Mucosa of descending colon (tissue), 3 donors: Measurements from ENCODE around the gene ASS1. TPM values are rescaled to one million over a fixed set of nuclear protein-coding genes. Genes with fewer than 3 reads are reported as not detected.

ENCODE experiments used
- ATAC-seq: fragments of 200-7000 bp; cut with Tn5 transposase; one replicate; pipeline ENCODE4 v1.9.1; 2020; ENCODE audit warnings: mild to moderate bottlenecking, moderate library complexity
- DNase-seq, 3 donors: peaks; one replicate each; pipeline ENCODE4 v3.0.0-alpha.2; 2020
- H3K36me3 ChIP-seq: fragments of 200-600 bp; one replicate; pipeline ENCODE4 v1.8.0; 2021; ENCODE audit warnings: low read depth, mild to moderate bottlenecking
- H3K4me1 ChIP-seq: fragments of 200-600 bp; one replicate; pipeline ENCODE4 v1.8.0; 2021; ENCODE audit warnings: low read depth, mild to moderate bottlenecking
- H3K4me3 ChIP-seq: fragments of 200-600 bp; one replicate; pipeline ENCODE4 v1.8.0; 2021; ENCODE audit warnings: mild to moderate bottlenecking
- H3K9me3 ChIP-seq: fragments of 200-600 bp; one replicate; pipeline ENCODE4 v1.8.0; 2021; ENCODE audit warnings: mild to moderate bottlenecking
- intact Hi-C, 2 donors: fragments of 100-400 bp; cut with DNase I in 1 of 2; cut with micrococcal nuclease in 1 of 2; formaldehyde crosslinking; loops; one replicate each; pipeline versions ENCODE4 v1.11.0 to v1.11.1; 2022; cut with DNase I, micrococcal nuclease
- total RNA-seq, 3 donors: library from RNA; stranded (reverse); fragmentation: NEBNext Ultra II Directional in 2 of 3; extraction: Animal tissue kit (Norgen Biotek cat#: 25700) in 2 of 3; gene quantifications; one replicate each; pipeline versions ENCODE4 v1.2.1 to v1.2.4, GENCODE V29; 2021 to 2023
- TF ChIP-seq, protein P1 (sequence below): fragments of 200-600 bp; IDR thresholded peaks from one replicate; pipeline ENCODE4 v1.8.0; 2022; ENCODE audit warnings: antibody characterized with exemption, mild to moderate bottlenecking
- donor health status: DM: no; HTN: no; CAD: no; lungs with moderate emphysema.
- donor health status: DM: no; HTN: no; CAD: no.
- donor health status: DM: no; HTN: yes; CAD: no.

ASS1 gene
- total RNA-seq, 3 donors from 2014 or later, result 221 to 410 (median 408) TPM

DNA sequence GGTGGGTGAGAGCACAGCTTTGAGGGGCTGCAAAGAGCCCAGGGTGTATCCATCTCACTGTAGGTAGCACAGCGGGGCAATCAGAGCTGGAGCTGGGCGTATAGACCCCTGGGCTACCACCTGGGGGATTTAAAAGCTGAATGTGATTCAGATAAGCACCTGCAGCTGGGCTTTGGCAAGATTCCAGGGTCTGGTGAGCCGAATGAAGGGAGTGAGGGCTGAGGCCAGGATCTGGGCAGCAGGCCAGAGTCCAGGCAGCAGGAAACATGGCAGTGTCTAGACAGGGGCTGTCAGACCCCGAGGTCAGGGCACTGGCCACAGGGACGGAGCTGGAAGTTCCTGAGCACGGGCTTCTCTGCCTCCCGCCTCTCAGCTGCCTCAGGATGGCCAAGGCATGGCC is 8.7 kb downstream of the ASS1 start:
- ATAC-seq (no peak), DNase-seq (peak; percentile 47 to 59 (median 53))
- H3K36me3 ChIP-seq, result no peaks in the 10 kb centered on the region
- TF ChIP-seq, protein P1, sequence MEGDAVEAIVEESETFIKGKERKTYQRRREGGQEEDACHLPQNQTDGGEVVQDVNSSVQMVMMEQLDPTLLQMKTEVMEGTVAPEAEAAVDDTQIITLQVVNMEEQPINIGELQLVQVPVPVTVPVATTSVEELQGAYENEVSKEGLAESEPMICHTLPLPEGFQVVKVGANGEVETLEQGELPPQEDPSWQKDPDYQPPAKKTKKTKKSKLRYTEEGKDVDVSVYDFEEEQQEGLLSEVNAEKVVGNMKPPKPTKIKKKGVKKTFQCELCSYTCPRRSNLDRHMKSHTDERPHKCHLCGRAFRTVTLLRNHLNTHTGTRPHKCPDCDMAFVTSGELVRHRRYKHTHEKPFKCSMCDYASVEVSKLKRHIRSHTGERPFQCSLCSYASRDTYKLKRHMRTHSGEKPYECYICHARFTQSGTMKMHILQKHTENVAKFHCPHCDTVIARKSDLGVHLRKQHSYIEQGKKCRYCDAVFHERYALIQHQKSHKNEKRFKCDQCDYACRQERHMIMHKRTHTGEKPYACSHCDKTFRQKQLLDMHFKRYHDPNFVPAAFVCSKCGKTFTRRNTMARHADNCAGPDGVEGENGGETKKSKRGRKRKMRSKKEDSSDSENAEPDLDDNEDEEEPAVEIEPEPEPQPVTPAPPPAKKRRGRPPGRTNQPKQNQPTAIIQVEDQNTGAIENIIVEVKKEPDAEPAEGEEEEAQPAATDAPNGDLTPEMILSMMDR, result no peak
- no peak overlapping the region for H3K4me3 ChIP-seq
- intact Hi-C loops, result no loop called here
- no peaks in the 10 kb centered on the region for H3K9me3 ChIP-seq
- H3K4me1 ChIP-seq, result peaks cover 24% of the 10 kb centered on the region

DNA sequence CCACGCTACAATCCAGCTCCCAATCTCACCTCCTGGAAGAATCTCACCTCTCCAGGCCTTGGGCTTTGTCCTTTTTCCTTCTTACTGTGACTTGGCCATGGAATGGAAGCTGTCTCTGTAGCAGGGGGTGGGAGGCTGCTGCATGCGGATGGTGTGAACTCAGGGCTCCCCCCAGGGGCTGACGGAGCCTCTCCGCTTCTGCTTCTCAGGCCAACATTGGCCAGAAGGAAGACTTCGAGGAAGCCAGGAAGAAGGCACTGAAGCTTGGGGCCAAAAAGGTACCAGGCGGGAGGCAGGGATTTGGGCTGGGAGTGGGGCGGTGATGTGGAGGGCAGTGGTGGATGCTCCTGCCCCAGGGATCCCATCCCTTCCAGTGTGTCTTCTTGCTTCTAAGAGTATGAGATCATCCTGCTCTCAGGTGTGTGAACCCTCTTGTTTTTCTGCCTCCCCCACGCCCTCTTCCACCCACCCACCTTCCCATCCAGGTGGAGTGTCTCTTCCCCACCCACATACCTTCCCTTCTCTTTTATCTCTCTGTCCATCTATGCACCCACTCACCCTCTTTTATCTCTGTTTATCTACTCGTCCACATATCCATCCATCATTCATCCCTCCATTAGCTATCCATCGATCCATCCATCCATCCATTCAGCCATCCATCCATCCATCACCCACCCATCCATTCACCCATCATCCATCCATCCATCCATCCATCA is 9.5 kb downstream of the ASS1 start:
- TF ChIP-seq, protein P1, result no peak
- Histone ChIP-seq H3K9me3 (no peaks in the 10 kb centered on the region), H3K4me1 (peaks cover 24% of the 10 kb centered on the region), H3K36me3 (no peaks in the 10 kb centered on the region), H3K4me3 (no peak overlapping the region)
- DNase-seq, result no peak
- intact Hi-C loops, result no loop called here
- ATAC-seq, result no peak

DNA sequence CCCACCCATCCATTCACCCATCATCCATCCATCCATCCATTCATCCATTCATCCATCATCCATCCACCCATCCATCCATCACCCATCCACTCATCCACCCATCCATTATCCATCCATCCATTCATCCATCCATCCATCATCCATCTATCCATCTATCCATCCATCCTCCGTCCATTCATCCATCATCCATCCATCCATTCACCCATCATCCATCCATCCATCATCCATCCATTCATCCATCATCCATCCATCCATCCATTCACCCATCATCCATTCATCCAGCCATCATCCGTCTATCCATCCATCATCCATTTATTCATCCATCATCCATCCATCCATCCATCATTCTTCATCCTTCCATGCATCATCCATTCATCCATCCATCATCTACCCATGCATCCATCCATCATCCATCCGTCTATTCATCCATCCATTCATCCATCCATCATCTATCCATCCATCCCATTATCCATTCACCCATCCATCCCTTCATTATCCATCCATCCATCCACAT is 10.1 kb downstream of the ASS1 start:
- ATAC-seq, result no peak
- Histone ChIP-seq H3K4me1 (peaks cover 23% of the 10 kb centered on the region), H3K9me3 (no peaks in the 10 kb centered on the region), H3K4me3 (no peak overlapping the region), H3K36me3 (no peaks in the 10 kb centered on the region)
- DNase-seq, result no peak
- TF ChIP-seq, protein P1, result no peak
- intact Hi-C loops, result loop anchor here in 1 of 2 donors (5.0 kb wide), 1 partner anchor 227 kb away; no protein-coding TSS in a partner anchor

DNA sequence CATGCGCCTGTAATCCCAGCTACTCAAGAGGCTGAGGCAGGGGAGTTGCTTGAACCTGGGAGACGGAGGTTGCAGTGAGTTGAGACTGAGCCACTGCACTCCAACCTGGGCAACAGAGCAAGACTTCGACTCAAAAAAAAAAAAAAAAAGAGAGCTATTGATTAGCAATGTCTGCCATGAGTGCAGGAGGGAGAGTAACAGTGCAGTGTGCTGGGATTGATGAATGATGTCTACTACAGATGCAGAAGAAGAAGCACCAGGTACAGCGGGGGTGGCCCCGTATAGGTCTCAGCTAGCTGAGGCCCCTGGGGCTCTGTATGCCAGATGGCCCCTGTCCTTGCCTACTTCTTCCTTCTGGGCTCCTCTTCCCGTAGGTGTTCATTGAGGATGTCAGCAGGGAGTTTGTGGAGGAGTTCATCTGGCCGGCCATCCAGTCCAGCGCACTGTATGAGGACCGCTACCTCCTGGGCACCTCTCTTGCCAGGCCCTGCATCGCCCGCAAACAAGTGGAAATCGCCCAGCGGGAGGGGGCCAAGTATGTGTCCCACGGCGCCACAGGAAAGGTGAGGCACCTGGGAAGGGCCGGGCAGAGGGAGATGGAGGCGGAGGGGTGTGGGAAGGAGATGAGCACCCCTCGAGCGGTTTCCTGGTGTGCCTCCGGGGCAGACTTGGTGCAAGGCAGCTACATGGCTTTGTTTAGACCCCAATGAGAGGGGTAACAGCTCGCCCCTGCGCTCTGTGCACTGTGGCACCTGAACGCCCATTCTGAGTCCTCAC is 13.5 kb downstream of the ASS1 start:
- Histone ChIP-seq H3K4me1 (no peaks in the 10 kb centered on the region), H3K4me3 (no peak overlapping the region), H3K9me3 (no peaks in the 10 kb centered on the region), H3K36me3 (no peaks in the 10 kb centered on the region)
- no peak for ATAC-seq
- peak in 1 of 3 donors; percentile 36 for DNase-seq
- intact Hi-C loops, result loop anchor here in 1 of 2 donors (5.0 kb wide), 1 partner anchor 224 kb away; no protein-coding TSS in a partner anchor
- TF ChIP-seq, protein P1, result no peak

DNA sequence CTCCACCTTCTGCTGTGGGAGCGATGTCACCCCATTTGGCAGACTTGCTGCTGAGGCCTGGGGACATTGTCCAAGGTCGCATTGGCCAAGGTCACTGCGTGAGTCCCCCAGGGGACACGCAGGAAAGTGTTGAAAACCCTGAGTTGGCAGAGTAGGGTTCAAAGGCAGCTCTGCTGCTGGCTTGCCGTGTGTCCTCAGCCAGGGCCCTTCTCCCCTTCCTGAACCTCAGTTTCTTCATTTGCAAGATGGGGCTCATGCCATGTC is 14.0 kb downstream of the ASS1 start:
- Histone ChIP-seq H3K4me1 (no peaks in the 10 kb centered on the region), H3K9me3 (no peaks in the 10 kb centered on the region), H3K36me3 (no peaks in the 10 kb centered on the region), H3K4me3 (no peak overlapping the region)
- TF ChIP-seq, protein P1, result no peak
- intact Hi-C loops, result loop anchor here in 1 of 2 donors (5.0 kb wide), 1 partner anchor 224 kb away; no protein-coding TSS in a partner anchor
- ATAC-seq (no peak), DNase-seq (no peak)
